A549 treated with AZD2906 at 1 μM for 4 hours (cell line): Measurements from ENCODE around the gene MAGEB17. TPM values are rescaled to one million over a fixed set of nuclear protein-coding genes. Genes with fewer than 3 reads are reported as not detected.

Experiments used
- total RNA-seq: library from RNA; stranded (reverse); fragments of 200-300 nt; extraction: Qiagen RNA extraction; gene quantifications from 5 replicates; pipeline ENCODE4 v1.2.3, GENCODE V29; 2022

Gene MAGEB17, protein sequence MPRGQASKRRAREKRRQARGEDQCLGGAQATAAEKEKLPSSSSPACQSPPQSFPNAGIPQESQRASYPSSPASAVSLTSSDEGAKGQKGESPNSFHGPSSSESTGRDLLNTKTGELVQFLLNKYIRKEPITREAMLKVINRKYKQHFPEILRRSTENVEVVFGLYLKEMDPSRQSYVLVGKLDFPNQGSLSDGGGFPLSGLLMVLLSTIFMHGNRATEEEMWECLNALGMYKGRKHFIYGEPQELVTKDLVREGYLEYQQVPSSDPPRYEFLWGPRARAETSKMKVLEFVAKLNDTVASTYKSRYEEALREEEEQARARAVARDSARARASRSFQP
- not detected in 5 replicates for total RNA-seq

DNA sequence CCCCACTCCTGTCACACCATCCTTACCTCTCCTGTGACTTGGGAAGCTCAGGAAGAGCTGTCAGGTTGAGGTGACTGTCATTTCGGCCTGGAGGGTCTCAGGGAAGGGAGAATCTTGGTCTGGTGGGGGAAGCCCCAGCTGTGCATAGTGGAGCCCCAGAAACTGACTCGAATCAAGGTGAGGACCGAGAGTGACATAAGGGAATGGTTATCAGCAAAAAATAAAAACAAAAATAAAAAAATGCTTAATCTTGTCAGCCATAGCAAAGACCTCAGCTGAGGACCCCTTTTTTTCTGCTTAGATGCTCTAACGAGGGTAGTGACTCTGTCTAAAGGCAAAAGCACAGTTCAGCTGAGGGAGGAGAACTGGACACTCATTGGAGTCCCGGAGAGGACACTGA is at the start of gene MAGEB17:
Gene MAGEB17, plus strand, starts transcription at position 301 of the 400 bp plus-strand sequence. CDS start 2,902 bp downstream, outside the sequence.

DNA sequence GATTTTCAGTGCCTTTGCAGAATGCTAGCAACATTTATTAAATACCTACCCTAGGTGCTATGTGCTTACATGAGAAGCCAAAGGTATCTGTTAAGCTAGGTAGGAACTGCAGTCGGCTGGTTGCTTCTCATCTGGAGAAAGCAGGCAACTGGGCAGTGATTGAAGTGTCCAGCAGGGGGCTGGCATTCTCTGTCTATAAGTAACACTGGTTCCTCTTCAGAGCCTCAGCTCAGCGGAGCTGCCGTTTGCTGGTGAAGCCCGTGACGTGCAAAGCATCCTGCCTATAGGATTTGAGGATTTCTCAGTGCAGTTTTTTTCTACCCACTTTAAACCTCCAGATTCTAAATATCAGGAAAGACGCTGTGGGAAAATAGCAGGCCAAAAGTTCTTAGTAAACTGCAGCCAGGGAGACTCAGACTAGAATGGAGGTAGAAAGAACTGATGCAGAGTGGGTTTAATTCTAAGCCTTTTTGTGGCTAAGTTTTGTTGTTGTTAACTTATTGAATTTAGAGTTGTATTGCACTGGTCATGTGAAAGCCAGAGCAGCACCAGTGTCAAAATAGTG is 44.0 kb upstream of the MAGEB17 start, which contains the start of gene GRPR:
Gene GRPR, plus strand, starts transcription at position 344 of the 565 bp plus-strand sequence. CDS start 389 bp downstream, outside the sequence.

Other genes with a start within 250 kb of the MAGEB17 start
- 0.03 to 0.05 TPM in 2 of 5 replicates, not detected in the others for gene GRPR, start 43.9 kb upstream of the MAGEB17 start, total RNA-seq